WERI-Rb-1 (cell line): ENCODE data around the gene MAP3K8.

Source experiments
- DNase-seq: peaks from one replicate; pipeline ENCODE4 v3.0.0-alpha.2; 2020
- H3K27ac ChIP-seq: fragments of 250-450 bp; sonication (Bioruptor Pico); 2 replicates; pipeline ENCODE4 v1.5.1; 2020; ENCODE audit warnings: mild to moderate bottlenecking, moderate library complexity
- H3K27me3 ChIP-seq: fragments of 250-450 bp; sonication (Bioruptor Pico); 2 replicates; pipeline ENCODE4 v1.5.1; 2021; ENCODE audit warnings: mild to moderate bottlenecking, low read depth, moderate library complexity; ENCODE audit not compliant: insufficient read depth, severe bottlenecking
- H3K36me3 ChIP-seq: fragments of 250-450 bp; sonication (Bioruptor Pico); 2 replicates; pipeline ENCODE4 v1.5.1; 2020; ENCODE audit warnings: mild to moderate bottlenecking, moderate library complexity
- H3K4me3 ChIP-seq: 2 replicates; pipeline ENCODE4 v1.5.1; 2011; ENCODE audit warnings: low read depth, mild to moderate bottlenecking, control low read depth, low read length
- H3K9me3 ChIP-seq: fragments of 250-450 bp; sonication (Bioruptor Pico); 2 replicates; pipeline ENCODE4 v1.5.1; 2021; ENCODE audit warnings: mild to moderate bottlenecking, moderate library complexity; ENCODE audit not compliant: severe bottlenecking
- TF ChIP-seq, protein P1 (sequence below): IDR thresholded peaks from 2 replicates; pipeline ENCODE4 v1.5.1; 2011; ENCODE audit warnings: low read depth, mild to moderate bottlenecking, control low read depth, inconsistent platforms, low read length

The MAP3K8 gene

DNA sequence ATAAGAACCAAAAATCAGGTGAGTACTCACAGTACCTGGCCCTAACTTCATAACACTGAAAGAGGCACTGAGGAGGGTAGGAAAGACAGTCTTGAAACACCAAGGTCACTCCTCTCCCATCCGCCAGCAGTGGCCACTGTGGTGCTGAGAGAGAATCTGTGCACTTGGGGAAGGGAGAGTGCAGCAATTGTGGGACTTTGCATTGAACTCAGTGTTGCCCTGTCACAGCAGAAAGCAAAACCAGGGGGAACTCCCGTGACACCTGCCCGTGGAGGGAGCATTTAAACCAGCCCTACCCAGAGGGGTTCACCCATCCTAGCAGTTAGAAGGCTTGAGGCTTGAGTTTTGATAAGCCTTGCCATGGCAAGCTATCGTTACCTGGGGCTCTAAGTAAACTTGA is 35.2 kb upstream of the MAP3K8 start:
- H3K36me3 ChIP-seq = no peaks in the 10 kb centered on the region
- no peak overlapping the region for H3K27ac ChIP-seq
- H3K4me3 ChIP-seq = no peak overlapping the region
- no peaks in the 10 kb centered on the region for H3K27me3 ChIP-seq
- no peaks in the 10 kb centered on the region for H3K9me3 ChIP-seq
- no peak for DNase-seq
- TF ChIP-seq, protein P1, sequence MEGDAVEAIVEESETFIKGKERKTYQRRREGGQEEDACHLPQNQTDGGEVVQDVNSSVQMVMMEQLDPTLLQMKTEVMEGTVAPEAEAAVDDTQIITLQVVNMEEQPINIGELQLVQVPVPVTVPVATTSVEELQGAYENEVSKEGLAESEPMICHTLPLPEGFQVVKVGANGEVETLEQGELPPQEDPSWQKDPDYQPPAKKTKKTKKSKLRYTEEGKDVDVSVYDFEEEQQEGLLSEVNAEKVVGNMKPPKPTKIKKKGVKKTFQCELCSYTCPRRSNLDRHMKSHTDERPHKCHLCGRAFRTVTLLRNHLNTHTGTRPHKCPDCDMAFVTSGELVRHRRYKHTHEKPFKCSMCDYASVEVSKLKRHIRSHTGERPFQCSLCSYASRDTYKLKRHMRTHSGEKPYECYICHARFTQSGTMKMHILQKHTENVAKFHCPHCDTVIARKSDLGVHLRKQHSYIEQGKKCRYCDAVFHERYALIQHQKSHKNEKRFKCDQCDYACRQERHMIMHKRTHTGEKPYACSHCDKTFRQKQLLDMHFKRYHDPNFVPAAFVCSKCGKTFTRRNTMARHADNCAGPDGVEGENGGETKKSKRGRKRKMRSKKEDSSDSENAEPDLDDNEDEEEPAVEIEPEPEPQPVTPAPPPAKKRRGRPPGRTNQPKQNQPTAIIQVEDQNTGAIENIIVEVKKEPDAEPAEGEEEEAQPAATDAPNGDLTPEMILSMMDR = no peak

DNA sequence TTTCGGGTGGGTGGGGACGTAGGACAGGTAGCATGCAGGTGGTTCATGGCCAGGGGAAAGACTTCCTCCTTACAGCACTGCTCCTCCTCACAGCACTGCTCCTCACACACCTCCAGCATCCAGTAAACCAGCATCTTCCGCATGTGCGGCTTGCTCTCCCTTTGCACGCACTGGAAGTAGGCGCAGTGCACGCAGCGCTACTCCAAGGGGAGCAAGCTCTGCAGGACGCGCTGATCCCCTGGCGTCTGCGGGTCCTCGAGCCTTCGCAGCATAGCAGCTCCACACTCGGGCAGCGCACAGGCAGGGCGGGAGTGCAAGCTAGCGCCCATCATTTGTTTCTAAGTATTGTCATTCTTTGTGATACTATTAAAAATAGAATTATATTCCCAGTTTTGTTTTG is 30.5 kb upstream of the MAP3K8 start:
- Histone ChIP-seq H3K27me3 (no peaks in the 10 kb centered on the region), H3K27ac (no peak overlapping the region), H3K36me3 (no peaks in the 10 kb centered on the region), H3K4me3 (no peak overlapping the region), H3K9me3 (peaks cover 2% of the 10 kb centered on the region)
- DNase-seq = no peak
- TF ChIP-seq, protein P1 = no peak

DNA sequence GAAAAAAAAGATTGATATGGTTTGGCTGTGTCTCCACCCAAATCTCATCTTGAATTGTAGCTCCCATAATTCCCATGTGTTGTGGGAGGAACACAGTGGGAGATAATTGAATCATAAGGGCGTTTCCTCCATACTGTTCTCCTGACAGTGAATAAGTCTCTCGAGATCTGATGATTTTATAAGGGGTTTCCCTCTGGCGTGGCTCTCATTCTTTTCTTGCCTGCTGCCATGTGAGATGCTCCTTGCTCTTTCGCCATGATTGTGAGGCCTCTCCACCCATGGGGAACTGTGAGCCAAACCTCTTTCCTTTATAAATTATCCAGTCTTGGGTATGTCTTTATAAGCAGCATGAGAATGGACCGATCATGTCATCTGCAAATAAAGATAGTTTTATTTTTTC is 29.4 kb upstream of the MAP3K8 start:
- no peaks in the 10 kb centered on the region for H3K27me3 ChIP-seq
- DNase-seq = no peak
- H3K36me3 ChIP-seq = no peaks in the 10 kb centered on the region
- no peak overlapping the region for H3K4me3 ChIP-seq
- H3K27ac ChIP-seq = no peak overlapping the region
- peaks cover 2% of the 10 kb centered on the region for H3K9me3 ChIP-seq
- TF ChIP-seq, protein P1 = no peak

DNA sequence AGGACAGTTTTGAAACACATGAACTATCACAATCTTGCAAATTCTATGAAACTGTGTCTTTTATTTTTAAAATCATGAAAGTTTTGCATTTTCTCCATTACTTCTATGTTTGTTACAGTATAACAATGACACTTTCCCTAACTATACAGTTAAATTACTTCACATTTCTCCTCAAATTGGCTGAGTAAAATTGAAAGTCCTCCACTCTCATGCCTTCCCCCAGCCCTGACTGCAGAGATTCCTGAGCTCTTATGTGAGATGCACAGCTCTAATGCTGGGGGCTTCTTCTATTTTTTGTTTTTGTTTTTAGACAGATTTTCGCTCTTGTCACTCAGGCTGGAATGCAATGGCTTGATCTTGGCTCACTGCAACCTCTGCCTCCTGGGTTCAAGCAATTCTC is 22.7 kb upstream of the MAP3K8 start:
- Histone ChIP-seq H3K27me3 (no peaks in the 10 kb centered on the region), H3K36me3 (no peaks in the 10 kb centered on the region), H3K4me3 (no peak overlapping the region), H3K9me3 (no peaks in the 10 kb centered on the region), H3K27ac (no peak overlapping the region)
- DNase-seq = no peak
- TF ChIP-seq, protein P1 = no peak

DNA sequence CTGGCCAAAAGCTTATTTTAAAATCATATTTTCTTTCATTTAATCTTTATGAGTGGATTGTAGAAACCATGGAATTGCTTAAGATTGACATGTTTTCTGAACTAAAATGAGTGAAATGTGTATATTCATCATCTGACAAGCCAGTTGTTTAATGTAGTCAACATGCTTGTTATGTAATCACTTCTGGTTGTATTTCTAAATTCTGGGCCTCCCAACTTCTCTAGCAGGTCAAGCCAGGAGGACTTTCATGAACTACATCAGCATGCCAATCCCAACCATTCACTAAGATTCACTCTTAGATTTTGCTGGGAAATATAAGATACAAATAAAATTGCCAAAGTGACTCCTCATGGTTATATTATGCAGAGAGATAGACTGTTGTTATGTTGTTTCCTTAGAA is 21.1 kb upstream of the MAP3K8 start:
- Histone ChIP-seq H3K27ac (no peak overlapping the region), H3K27me3 (no peaks in the 10 kb centered on the region), H3K4me3 (no peak overlapping the region), H3K9me3 (no peaks in the 10 kb centered on the region), H3K36me3 (no peaks in the 10 kb centered on the region)
- TF ChIP-seq, protein P1 = no peak
- DNase-seq = no peak

DNA sequence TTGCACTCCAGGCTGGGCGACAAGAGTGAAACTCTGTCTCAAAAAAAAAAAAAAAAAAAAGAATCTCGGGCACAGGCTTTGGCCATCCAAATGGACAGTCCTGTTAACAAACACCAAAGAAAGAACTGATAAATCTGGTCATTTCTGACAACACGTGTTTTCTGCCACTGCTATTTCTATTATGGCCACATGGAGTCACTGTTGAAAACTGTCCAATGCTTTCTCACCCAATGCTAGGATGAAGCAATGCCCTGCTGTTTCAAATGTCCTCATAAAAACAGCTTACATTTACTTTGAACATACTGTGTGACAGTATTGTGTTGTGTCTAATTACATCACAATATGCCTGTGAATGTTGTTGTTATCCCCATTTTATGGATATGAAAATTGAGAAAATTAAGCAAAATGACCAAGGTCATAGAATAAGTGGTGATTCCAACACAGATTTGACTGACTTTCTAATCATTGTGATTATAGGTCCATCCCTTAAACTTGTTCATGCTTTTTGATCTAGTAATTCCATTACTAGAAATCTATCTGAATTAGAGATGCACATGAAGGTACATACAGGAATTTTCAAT is 19.9 kb upstream of the MAP3K8 start:
- no peak for DNase-seq
- TF ChIP-seq, protein P1 = peak; percentile 47; the same call in 1 of the 2 replicates
- no peak overlapping the region for H3K27ac ChIP-seq

More for the DNA sequence above, 19.9 kb upstream of the MAP3K8 start:
- Histone ChIP-seq H3K36me3 (no peaks in the 10 kb centered on the region), H3K4me3 (no peak overlapping the region), H3K9me3 (no peaks in the 10 kb centered on the region), H3K27me3 (no peaks in the 10 kb centered on the region)
